Activated CD4-positive, CD25-positive, alpha-beta regulatory T cell treated with anti-CD3 and anti-CD28 coated beads, Interleukin-2, amount 50 U/mL, for 24 hours (primary cell): ENCODE results near the gene PRKAR1B.
"Not testable (repeated sequence)": the region's sequence is repeated elsewhere in the genome, so short reads cannot be mapped to it uniquely, and the experiment has no call there.

ENCODE experiments used
- ATAC-seq, 2 donors: fragments of 150-1000 bp; cut with Tn5 transposase; one replicate each; pipeline ENCODE4 v1.10.0; 2021; ENCODE audit warnings: mild to moderate bottlenecking in 1 of 2, moderate library complexity in 1 of 2

PRKAR1B gene

DNA sequence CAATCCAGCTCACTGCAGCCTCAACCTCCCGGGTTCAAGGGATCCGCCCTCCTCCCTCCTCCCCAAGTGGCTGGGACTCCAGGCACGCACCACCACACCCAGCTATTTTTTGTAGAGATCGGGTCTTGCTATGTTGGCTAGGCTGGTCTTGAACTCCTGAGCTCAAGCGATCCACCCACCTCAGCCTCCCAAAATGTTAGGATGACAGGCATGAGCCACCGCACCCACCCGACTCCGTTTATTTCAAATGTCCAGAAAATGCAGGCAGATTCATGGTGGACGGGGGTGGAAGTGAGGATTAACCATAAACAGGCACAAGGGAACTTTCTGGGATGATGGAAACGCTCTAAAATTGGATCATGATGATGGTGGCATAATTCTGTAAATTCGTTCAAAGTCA is 85.1 kb downstream of the PRKAR1B start:
- ATAC-seq = no peak

DNA sequence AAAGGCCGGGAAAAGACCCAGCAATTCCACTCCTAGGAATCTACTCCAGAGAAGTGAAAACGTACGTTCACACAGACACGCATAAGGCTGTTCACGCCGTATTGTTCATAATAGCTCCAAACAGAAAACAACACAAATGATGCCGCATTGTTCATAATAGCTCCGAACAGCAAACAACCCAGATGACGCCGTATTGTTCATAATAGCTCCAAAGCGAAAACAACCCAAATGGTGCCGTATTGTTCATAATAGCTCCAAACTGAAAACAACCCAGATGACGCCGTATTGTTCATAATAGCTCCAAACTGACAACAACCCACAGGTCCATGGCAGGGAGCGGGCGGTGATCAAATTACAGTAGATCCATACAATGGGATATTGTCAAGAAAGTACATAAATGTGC is 85.8 kb downstream of the PRKAR1B start:
- no peak for ATAC-seq

DNA sequence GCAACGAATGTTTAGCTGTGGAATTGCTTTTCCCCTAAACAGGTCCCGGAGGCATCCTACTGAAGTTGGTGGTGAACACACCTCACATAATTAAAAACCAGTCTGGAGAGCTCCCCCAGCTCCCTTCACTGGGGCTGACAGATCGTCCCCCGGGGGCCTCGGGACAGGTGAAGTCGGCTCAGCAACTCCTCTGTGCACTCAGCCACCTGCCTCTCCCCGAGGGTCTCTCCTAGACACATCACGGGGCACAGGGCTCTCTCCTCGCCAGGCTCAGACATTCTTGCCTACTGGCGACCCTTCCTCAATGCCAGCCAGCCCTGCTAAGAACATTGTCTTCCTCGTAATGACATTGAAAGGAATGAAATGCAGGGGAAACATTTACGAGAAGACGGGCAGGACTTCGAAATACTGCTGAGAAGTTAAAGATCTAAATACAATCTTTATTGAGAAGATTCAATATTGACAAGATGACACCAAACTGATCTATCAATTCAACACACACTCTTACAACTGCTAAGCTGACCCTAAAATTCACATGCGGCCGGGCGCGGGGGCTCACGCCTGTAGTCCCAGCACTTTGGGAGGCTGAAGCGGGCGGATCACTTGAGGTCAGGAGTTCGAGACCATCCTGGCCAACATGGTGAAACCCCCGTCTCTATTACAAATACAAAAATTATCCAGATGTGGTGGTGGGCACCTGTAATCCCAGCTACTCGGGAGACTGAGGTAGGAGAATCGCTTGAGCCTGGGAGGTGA is 88.6 kb downstream of the PRKAR1B start:
- no peak for ATAC-seq

DNA sequence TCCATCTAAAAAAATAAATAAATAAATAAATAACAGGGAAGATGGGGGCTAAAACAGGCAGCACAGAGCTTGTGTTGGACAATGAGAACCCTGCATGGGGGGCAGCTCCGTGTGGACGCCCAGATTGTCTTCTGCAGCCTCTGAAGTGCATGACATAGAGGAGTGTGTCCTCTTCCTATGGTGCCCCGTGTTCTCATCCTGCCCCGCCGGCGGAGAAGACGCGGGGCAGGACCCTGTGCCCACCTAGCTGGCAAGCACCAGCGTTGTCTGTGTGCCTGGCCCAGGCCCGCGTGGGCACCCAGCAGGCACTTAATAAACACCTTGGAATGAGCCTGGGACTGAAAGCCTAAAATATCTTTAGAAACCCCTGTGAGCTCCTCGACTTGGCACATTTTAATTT is 89.3 kb downstream of the PRKAR1B start:
- ATAC-seq = no peak

DNA sequence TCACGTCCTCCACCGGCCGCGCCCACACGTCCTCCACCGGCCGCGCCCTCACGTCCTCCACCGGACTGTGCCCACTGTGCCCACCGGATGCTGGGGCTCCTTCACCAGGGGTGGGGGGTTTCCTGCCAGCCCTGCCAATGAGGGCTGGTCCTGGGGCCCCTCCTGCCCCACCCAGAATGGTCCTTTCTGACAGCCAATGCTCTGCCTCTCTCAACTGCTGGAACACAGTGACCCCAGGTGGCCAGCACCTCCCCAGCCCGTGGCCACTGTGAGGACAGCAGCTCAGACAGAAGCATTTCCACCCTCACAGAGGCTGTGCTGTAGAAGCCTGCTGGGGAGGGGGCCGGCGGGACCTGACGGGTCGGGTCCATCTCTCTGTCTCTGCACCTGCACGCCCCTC is 90.7 kb downstream of the PRKAR1B start:
- ATAC-seq = peak; percentile 35 to 58

- not testable (repeated sequence) for ATAC-seq
Measured at GRCh38 chr7:635687-636382, 91.2 kb downstream of the PRKAR1B start.

DNA sequence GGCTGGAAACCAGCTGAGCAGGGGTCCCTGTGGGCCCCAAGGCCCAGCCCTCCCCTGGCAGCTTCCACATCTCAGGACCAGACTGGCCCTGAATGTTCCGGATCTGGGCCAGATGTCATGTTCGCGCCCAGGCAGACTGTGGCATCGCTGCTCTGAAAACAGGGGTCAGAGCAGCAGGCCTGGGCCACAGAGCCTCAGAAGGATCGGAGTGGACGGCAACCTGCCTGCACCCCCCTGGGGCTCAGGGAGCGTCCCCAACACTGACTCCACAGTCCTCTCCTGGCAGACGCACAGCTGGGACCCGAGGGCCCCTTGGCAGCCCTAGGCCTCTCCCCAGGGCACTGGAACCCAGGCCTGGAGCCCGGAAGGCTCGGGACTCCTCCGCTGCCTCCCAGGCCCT is 91.9 kb downstream of the PRKAR1B start:
- no peak for ATAC-seq

- no peak for ATAC-seq
Measured at GRCh38 chr7:633381-634018, 93.6 kb downstream of the PRKAR1B start.

GRCh38 chr7:632831-633210 is 94.3 kb downstream of the PRKAR1B start:
- ATAC-seq = no peak

- no peak for ATAC-seq
Measured at GRCh38 chr7:631964-632830, 94.9 kb downstream of the PRKAR1B start.

DNA sequence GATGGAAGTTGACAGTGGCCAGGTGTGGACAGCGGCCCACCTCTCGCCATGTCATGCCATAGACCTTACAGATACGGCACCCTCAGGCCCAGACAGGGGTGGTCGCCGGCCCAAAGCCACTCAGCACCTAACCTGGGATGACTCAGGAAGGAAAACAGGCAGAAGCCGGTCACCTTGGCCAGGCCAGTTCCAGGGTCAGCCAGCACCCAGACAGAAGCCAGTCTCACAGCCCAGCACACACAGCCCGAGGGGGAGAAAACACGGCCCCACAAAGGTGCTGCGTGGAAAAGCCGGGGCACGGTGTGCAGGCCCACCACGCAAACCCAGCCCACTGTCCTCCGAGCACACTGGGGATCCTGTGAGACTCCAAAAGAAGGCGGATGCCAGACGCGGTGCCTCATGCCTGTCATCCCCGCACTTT is 95.8 kb downstream of the PRKAR1B start:
- no peak for ATAC-seq

GRCh38 chr7:630539-630938 is 96.5 kb downstream of the PRKAR1B start:
- ATAC-seq = no peak

GRCh38 chr7:630111-630511 is 97.0 kb downstream of the PRKAR1B start:
- no peak for ATAC-seq

DNA sequence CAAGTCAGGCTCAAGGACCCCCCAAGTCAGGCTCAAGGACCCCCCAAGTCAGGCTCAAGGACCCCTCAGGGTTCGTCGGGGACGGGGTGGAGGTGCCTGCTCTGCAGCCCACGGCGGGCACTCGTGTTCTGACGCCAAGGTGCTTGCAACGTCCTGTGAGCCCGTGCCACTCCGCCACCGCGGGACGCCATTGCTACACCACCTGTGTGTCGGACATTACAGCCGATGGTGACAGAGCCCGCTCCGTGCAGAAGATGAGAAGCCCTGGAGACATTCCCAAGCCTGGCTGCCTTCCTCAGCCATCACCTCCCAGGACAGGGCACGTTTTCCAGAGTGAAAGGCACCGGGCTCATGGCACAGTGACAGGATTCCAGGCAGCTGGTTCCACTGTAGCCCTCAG is 98.3 kb downstream of the PRKAR1B start:
- ATAC-seq = no peak

- no peak for ATAC-seq
Measured at GRCh38 chr7:628402-628763, 98.7 kb downstream of the PRKAR1B start.

DNA sequence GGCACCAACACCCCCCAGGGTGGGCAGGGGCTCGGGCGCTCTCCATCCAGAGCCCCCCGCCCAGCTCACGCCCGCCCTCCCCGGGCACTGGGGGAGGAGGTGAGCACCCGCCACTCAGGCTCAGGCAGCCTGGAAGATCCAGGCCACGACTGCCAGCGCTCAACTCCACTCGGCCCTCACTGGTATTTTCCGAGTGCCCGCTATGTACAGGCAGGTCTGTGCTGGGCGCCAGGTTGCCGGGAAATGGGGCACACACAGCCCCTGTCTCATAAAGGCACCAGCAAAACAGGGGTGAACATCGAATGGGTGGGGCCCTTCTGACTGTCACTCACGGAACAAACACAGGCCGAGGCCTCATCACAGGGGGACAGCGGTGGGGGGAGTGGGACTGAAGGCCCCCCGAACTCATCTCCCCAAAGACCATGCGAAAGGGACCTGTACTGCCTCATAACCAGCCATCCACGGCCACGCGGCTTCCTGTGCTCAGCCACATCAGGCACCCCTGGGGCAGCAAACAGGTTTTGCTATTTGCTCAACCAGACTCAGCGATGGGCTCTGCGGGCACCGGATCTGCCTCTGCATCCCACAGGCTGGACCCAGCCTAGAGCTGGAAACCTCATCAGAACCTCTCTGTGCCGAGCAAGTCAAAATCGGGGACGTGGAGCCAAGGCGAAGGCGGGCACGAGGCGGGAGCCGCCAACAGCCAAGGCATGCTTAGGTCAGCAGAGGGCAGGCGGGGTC is 99.2 kb downstream of the PRKAR1B start:
- no peak for ATAC-seq

GRCh38 chr7:625376-625971 is 101.6 kb downstream of the PRKAR1B start:
- ATAC-seq = no peak

DNA sequence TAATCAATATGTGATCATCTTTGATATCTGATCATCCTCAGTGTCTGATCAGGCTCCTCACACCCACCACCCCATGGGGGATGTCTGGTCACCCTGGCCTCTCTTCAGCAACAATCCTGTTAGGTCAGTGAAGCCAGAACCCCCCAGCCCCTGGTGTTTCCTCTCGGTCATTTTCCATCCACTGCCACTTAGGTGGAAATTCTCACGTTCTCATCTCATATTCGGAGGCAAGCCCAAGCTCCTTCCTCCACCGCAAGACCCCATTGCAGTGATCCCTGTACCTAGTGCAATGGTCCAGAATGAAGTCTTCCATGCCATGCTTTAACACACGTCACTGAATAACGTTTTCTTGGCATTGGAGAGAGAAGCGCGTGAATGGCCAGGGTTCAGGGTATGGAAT is 103.6 kb downstream of the PRKAR1B start:
- ATAC-seq = no peak

DNA sequence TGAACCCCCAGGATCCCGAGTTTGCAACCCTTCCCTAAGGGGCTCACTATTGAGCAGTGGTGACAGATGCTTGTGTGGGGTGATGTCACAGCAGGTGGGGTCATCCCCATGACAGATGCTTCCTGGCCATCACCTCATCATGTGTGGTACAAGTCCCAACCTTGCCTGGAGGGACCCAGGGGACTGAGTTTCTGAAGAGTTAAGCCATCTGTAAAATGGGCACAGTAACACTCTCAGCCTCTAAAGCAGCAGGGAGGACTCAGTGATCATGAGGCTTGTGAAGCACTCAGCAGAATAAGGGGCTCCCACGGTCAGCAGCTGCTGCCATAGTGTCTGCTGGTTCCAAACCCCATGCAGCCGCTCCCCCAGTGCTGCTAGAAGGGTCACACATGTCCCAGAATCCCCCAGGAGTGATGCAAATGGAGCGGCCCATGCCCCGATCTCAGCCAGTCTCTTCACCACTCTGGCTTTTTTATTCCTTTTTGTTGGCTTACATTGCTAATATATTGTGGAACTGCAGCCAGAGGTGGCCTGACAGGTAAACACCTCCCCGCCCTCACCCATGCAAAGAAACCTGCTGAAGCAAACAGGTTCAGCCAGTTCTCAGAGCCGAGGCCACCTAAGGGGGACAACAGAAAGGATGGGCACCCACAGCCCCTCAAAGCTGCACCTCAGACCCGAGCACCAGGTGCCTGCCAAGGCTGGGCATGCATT is 105.4 kb downstream of the PRKAR1B start:
- no peak for ATAC-seq

GRCh38 chr7:620885-621284 is 106.2 kb downstream of the PRKAR1B start:
- ATAC-seq = no peak

GRCh38 chr7:620056-620455 is 107.0 kb downstream of the PRKAR1B start:
- ATAC-seq = peak; percentile 78 to 79
